HG02642 (cell line): Measurements from ENCODE around the gene IL1F10.

Experiments used
- ATAC-seq: cut with Tn5 transposase; IDR thresholded peaks from one replicate; pipeline ENCODE4 v1.9.1; 2021; ENCODE audit warnings: mild to moderate bottlenecking; ENCODE audit not compliant: unreplicated experiment, poor library complexity

The IL1F10 gene

GRCh38 chr2:113105047-113105785, 37.4 kb downstream of the IL1F10 start:
- no peak for ATAC-seq

GRCh38 chr2:113111121-113111520, 43.4 kb downstream of the IL1F10 start:
- no peak for ATAC-seq

- ATAC-seq: no peak
Observed at GRCh38 chr2:113111823-113112287, 44.1 kb downstream of the IL1F10 start.

GRCh38 chr2:113112441-113112840, 44.7 kb downstream of the IL1F10 start:
- no peak for ATAC-seq

GRCh38 chr2:113112871-113113270, 45.1 kb downstream of the IL1F10 start:
- no peak for ATAC-seq

GRCh38 chr2:113113807-113114206, 46.0 kb downstream of the IL1F10 start:
- no peak for ATAC-seq

GRCh38 chr2:113114224-113114945, 46.6 kb downstream of the IL1F10 start:
- no peak for ATAC-seq

- ATAC-seq: no peak
Observed at GRCh38 chr2:113114996-113115395, 47.2 kb downstream of the IL1F10 start.

GRCh38 chr2:113116100-113116958, 48.6 kb downstream of the IL1F10 start:
- ATAC-seq: no peak

- ATAC-seq: no peak
Observed at GRCh38 chr2:113117541-113118262, 49.9 kb downstream of the IL1F10 start.

- no peak for ATAC-seq
Observed at GRCh38 chr2:113118263-113118657, 50.5 kb downstream of the IL1F10 start.

GRCh38 chr2:113119111-113119510, 51.3 kb downstream of the IL1F10 start:
- ATAC-seq: no peak

GRCh38 chr2:113120861-113121260, 53.1 kb downstream of the IL1F10 start:
- ATAC-seq: no peak

GRCh38 chr2:113122364-113122763, 54.6 kb downstream of the IL1F10 start:
- ATAC-seq: no peak

- no peak for ATAC-seq
Observed at GRCh38 chr2:113123726-113124125, 56.0 kb downstream of the IL1F10 start.

GRCh38 chr2:113124181-113124961, 56.6 kb downstream of the IL1F10 start:
- ATAC-seq: peak; percentile 53
